HepG2 (cell line): ENCODE measurements around the gene RPS25. TPM values are rescaled to one million over a fixed set of nuclear protein-coding genes. Genes with fewer than 3 reads are reported as not detected.

Experiments
- AHR ChIP-seq: IDR thresholded peaks from 2 replicates; pipeline ENCODE4 v1.6.1; 2018; ENCODE audit warnings: missing genetic modification reagents, missing compliant biosample characterization
- CCAR2 ChIP-seq: fragments of 200-400 bp; formaldehyde crosslinking; optimal IDR thresholded peaks from 2 replicates; pipeline ENCODE3; 2018; ENCODE audit warnings: low read depth, mild to moderate bottlenecking, low read length, moderate library complexity
- ESRRA ChIP-seq: sonication (generic); formaldehyde crosslinking; IDR thresholded peaks from 2 replicates; pipeline ENCODE4 v1.5.1; 2020; ENCODE audit warnings: mild to moderate bottlenecking, low read depth, missing genetic modification reagents
- HDAC1 ChIP-seq: sonication (generic); formaldehyde crosslinking; IDR thresholded peaks from 2 replicates; pipeline ENCODE4 v1.5.1; 2020; ENCODE audit warnings: mild to moderate bottlenecking, missing genetic modification reagents
- HDAC6 ChIP-seq: fragments of 200-600 bp; sonication (generic); IDR thresholded peaks from 2 replicates; pipeline ENCODE4 v1.7.0; 2017; ENCODE audit warnings: mild to moderate bottlenecking, antibody characterized with exemption, low read length, low read depth
- IRF2 ChIP-seq: IDR thresholded peaks from 2 replicates; pipeline ENCODE4 v1.6.1; 2018; ENCODE audit warnings: missing genetic modification reagents, missing compliant biosample characterization
- MXI1 ChIP-seq: IDR thresholded peaks from 3 replicates; pipeline ENCODE4 v1.6.1; 2012; ENCODE audit warnings: low read depth, low read length, inconsistent platforms, borderline replicate concordance
- POLR2AphosphoS5 ChIP-seq: IDR thresholded peaks from 2 replicates; pipeline ENCODE4 v1.6.1; 2012; ENCODE audit warnings: low read depth, low read length
- RCOR2 ChIP-seq: IDR thresholded peaks from 2 replicates; pipeline ENCODE4 v1.6.1; 2016; ENCODE audit warnings: missing biosample characterization, missing genetic modification reagents
- TAF1 ChIP-seq: sonication (generic); formaldehyde crosslinking; IDR thresholded peaks from 2 replicates; pipeline ENCODE4 v1.4.0; 2020; ENCODE audit warnings: missing genetic modification reagents
- ZBTB2 ChIP-seq: sonication (generic); formaldehyde crosslinking; IDR thresholded peaks from 2 replicates; pipeline ENCODE4 v1.8.0; 2022; ENCODE audit warnings: low read depth, missing genetic modification reagents
- ZBTB26 ChIP-seq: IDR thresholded peaks from 2 replicates; pipeline ENCODE4 v1.6.1; 2016; ENCODE audit warnings: missing compliant biosample characterization, missing genetic modification reagents, borderline replicate concordance
- ZNF17 ChIP-seq: sonication (generic); formaldehyde crosslinking; IDR thresholded peaks from 2 replicates; pipeline ENCODE4 v1.5.0; 2020; ENCODE audit warnings: mild to moderate bottlenecking, missing genetic modification reagents
- ZNF224 ChIP-seq: sonication (generic); formaldehyde crosslinking; IDR thresholded peaks from 2 replicates; pipeline ENCODE4 v1.5.0; 2020; ENCODE audit warnings: mild to moderate bottlenecking, missing genetic modification reagents
- ZNF234 ChIP-seq: sonication (generic); formaldehyde crosslinking; conservative IDR thresholded peaks from 2 replicates; pipeline ENCODE4 v1.5.1; 2020; ENCODE audit warnings: mild to moderate bottlenecking, missing genetic modification reagents
- ZNF770 ChIP-seq: sonication (generic); formaldehyde crosslinking; IDR thresholded peaks from 2 replicates; pipeline ENCODE4 v1.5.0; 2020; ENCODE audit warnings: mild to moderate bottlenecking, missing genetic modification reagents
- ZNF776 ChIP-seq: sonication (generic); formaldehyde crosslinking; IDR thresholded peaks from 2 replicates; pipeline ENCODE4 v1.4.0; 2020; ENCODE audit warnings: mild to moderate bottlenecking, missing genetic modification reagents
- polyA plus RNA-seq, 8 experiments: library from polyadenylated mRNA; depleted of rRNA in 3 of 8; stranded (reverse) in 7 of 8; unstranded in 1 of 8; fragments of >200 nt; fragmentation: Illumina TruSeq in 4 of 8; extraction: Trizol in 4 of 8; gene quantifications; 2 replicates each; pipeline versions ENCODE4 v1.2.1 to v1.2.3, GENCODE V29; 2011 to 2016; ENCODE audit warnings: low read depth in 4 of 8, missing spikeins in 1 of 8, mixed read lengths in 1 of 8; ENCODE audit not compliant: insufficient read depth in 1 of 8
- total RNA-seq, 5 experiments: library from RNA; depleted of rRNA; stranded (reverse); fragments of >200 nt; fragmentation: Illumina TruSeq; extraction: Trizol; gene quantifications; 2 replicates each; pipeline ENCODE4 v1.2.3, GENCODE V29; 2016; ENCODE audit warnings: low read depth in 1 of 5
- TF ChIP-seq, protein P1 (sequence below): sonication (generic); formaldehyde crosslinking; IDR thresholded peaks from 2 replicates; pipeline ENCODE4 v1.8.0; 2022; ENCODE audit warnings: missing genetic modification reagents, mild to moderate bottlenecking, moderate library complexity, borderline replicate concordance
- TF ChIP-seq, protein P2 (sequence below): sonication (generic); formaldehyde crosslinking; IDR thresholded peaks from 2 replicates; pipeline ENCODE4 v1.8.1; 2023; ENCODE audit warnings: mild to moderate bottlenecking, moderate library complexity, missing genetic modification reagents
- TF ChIP-seq, protein P3 (sequence below): sonication (generic); formaldehyde crosslinking; IDR thresholded peaks from 2 replicates; pipeline ENCODE4 v1.8.0; 2022; ENCODE audit warnings: mild to moderate bottlenecking, missing genetic modification reagents, moderate library complexity

The RPS25 gene
- total and polyA plus RNA-seq, 2 of the 13 experiments (the other 11 are each of a cell fraction or from before 2014, with no cell fraction given), result 839 to 1,415 TPM

GRCh38 chr11:118997627-118998387 is 20.3 kb downstream of the RPS25 start, which contains the start of gene CENATAC (continued):
- TF ChIP-seq, protein P1, sequence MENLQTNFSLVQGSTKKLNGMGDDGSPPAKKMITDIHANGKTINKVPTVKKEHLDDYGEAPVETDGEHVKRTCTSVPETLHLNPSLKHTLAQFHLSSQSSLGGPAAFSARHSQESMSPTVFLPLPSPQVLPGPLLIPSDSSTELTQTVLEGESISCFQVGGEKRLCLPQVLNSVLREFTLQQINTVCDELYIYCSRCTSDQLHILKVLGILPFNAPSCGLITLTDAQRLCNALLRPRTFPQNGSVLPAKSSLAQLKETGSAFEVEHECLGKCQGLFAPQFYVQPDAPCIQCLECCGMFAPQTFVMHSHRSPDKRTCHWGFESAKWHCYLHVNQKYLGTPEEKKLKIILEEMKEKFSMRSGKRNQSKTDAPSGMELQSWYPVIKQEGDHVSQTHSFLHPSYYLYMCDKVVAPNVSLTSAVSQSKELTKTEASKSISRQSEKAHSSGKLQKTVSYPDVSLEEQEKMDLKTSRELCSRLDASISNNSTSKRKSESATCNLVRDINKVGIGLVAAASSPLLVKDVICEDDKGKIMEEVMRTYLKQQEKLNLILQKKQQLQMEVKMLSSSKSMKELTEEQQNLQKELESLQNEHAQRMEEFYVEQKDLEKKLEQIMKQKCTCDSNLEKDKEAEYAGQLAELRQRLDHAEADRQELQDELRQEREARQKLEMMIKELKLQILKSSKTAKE (CRISPR knock-in tag), result 0 out of 2 replicates have a peak, but pooled peaks have one; percentile 26
- TF ChIP-seq, protein P2, sequence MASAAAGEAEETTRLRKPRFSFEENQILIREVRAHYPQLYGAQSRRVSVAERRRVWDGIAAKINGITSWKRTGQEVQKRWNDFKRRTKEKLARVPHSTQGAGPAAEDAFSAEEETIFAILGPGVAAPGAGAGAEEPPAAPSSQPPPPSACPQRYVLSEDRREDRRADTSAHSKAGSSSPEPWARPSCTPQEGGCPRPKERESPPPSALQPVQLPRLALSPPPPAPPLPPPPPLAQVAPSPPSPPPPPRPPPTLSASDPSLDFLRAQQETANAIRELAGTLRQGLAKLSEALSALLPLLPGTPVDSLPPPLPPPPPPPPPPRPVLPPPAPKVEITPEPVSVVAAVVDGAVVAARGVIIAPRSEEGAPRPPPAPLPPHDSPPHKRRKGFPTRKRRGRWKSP (CRISPR knock-in tag), result no peak; the same call in 1 of the 2 replicates
- TF ChIP-seq ZBTB2 (CRISPR knock-in tag) (peak; percentile 73; the same call in 1 of the 2 replicates), ZBTB26 (CRISPR knock-in tag) (no peak), HDAC1 (CRISPR knock-in tag) (peak; percentile 87), ZNF776 (CRISPR knock-in tag) (no peak; the same call in 1 of the 2 replicates), IRF2 (peak; percentile 70; the same call in 1 of the 2 replicates), ZNF770 (CRISPR knock-in tag) (peak; percentile 47; the same call in 1 of the 2 replicates), ZNF224 (CRISPR knock-in tag) (peak; percentile 98), RCOR2 (CRISPR knock-in tag) (0 out of 2 replicates have a peak, but pooled peaks have one; percentile 7), POLR2AphosphoS5 (peak; percentile 92), ESRRA (CRISPR knock-in tag) (no peak), HDAC6 (no peak), ZNF234 (no peak), ZNF17 (CRISPR knock-in tag) (no peak), AHR (peak; percentile 44; the same call in 1 of the 2 replicates), CCAR2 (no peak), TAF1 (CRISPR knock-in tag) (peak; percentile 84; the same call in 1 of the 2 replicates), MXI1 (peak; percentile 57; the same call in 1 of the 3 replicates)
- TF ChIP-seq, protein P3, sequence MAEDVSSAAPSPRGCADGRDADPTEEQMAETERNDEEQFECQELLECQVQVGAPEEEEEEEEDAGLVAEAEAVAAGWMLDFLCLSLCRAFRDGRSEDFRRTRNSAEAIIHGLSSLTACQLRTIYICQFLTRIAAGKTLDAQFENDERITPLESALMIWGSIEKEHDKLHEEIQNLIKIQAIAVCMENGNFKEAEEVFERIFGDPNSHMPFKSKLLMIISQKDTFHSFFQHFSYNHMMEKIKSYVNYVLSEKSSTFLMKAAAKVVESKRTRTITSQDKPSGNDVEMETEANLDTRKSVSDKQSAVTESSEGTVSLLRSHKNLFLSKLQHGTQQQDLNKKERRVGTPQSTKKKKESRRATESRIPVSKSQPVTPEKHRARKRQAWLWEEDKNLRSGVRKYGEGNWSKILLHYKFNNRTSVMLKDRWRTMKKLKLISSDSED (CRISPR knock-in tag), result no peak
